ENCODE measurements around the gene TNFRSF9. TPM values are rescaled to one million over a fixed set of nuclear protein-coding genes. Genes with fewer than 3 reads are reported as not detected.

The TNFRSF9 gene
- total RNA-seq, 4 donors from 2014 or later: 0.48 TPM; not detected in 3

- TF ChIP-seq EP300 (IDR thresholded peaks at IDR 0.05; ENCODE audit: low read depth) (no peak), POLR2AphosphoS5 (IDR thresholded peaks at IDR 0.05) (no peak), POLR2A (IDR thresholded peaks at IDR 0.05) (no peak), CTCF (IDR thresholded peaks at IDR 0.05) (no peak)
- Histone ChIP-seq H3K4me1 (peaks cover 0 to 4% (median 0%) of the 10 kb centered on the region in 4 donors), H3K4me3 (no peak overlapping the region), H3K27me3 (peaks cover 18% of the 10 kb centered on the region), H3K36me3 (no peaks in the 10 kb centered on the region), H3K27ac (no peak overlapping the region), H3K9me3 (no peaks in the 10 kb centered on the region)
- DNase-seq: no peak
- in situ Hi-C loops (cut with MboI; ENCODE audit: low pct_ligation_motif_present in 1 of 4, low pct_unique_long_range_greater_than_20kb in 1 of 4, low sequenced_read_pairs in 3 of 4): no loop called here
- 80 to 82% methylated on average over 9 of the region's 9 CpGs for WGBS, 2 donors (ENCODE audit: low coverage in 1 of 2)
- intact Hi-C loops (cut with DNase I; ENCODE audit: low total_unique reads): no loop called here
Observed at GRCh38 chr1:7888248-7889081, 52.2 kb downstream of the TNFRSF9 start.

- in situ Hi-C loops (cut with MboI; ENCODE audit: low pct_ligation_motif_present in 1 of 4, low pct_unique_long_range_greater_than_20kb in 1 of 4, low sequenced_read_pairs in 3 of 4): no loop called here
- Histone ChIP-seq H3K9me3 (no peaks in the 10 kb centered on the region), H3K27me3 (peaks cover 18% of the 10 kb centered on the region), H3K27ac (no peak overlapping the region), H3K4me3 (no peak overlapping the region), H3K4me1 (peaks cover 0 to 4% (median 0%) of the 10 kb centered on the region in 4 donors), H3K36me3 (no peaks in the 10 kb centered on the region)
- intact Hi-C loops (cut with DNase I; ENCODE audit: low total_unique reads): no loop called here
- 57 to 63% methylated on average over 7 of the region's 7 CpGs for WGBS, 2 donors (ENCODE audit: low coverage in 1 of 2)
- no peak for TF ChIP-seq CTCF (IDR thresholded peaks at IDR 0.05)
- TF ChIP-seq POLR2A (IDR thresholded peaks at IDR 0.05): no peak
- no peak for TF ChIP-seq EP300 (IDR thresholded peaks at IDR 0.05; ENCODE audit: low read depth)
- TF ChIP-seq POLR2AphosphoS5 (IDR thresholded peaks at IDR 0.05): no peak
- DNase-seq: no peak
Observed at GRCh38 chr1:7886405-7886745, 54.3 kb downstream of the TNFRSF9 start.

- H3K4me1 ChIP-seq: peaks cover 0 to 4% (median 0%) of the 10 kb centered on the region in 4 donors
- TF ChIP-seq CTCF (IDR thresholded peaks at IDR 0.05) (no peak), EP300 (IDR thresholded peaks at IDR 0.05; ENCODE audit: low read depth) (no peak), POLR2AphosphoS5 (IDR thresholded peaks at IDR 0.05) (no peak), POLR2A (IDR thresholded peaks at IDR 0.05) (no peak)
- H3K4me3 ChIP-seq: no peak overlapping the region
- peaks cover 18% of the 10 kb centered on the region for H3K27me3 ChIP-seq
- WGBS, 2 donors (ENCODE audit: low coverage in 1 of 2): 20 to 28% methylated on average over 1 to 26 of the region's 27 CpGs
- peak; percentile 92 for DNase-seq
- H3K36me3 ChIP-seq: no peaks in the 10 kb centered on the region
- in situ Hi-C loops (cut with MboI; ENCODE audit: low pct_ligation_motif_present in 1 of 4, low pct_unique_long_range_greater_than_20kb in 1 of 4, low sequenced_read_pairs in 3 of 4) (no loop called here), intact Hi-C loops (cut with DNase I; ENCODE audit: low total_unique reads) (no loop called here)
- H3K9me3 ChIP-seq: no peaks in the 10 kb centered on the region
- H3K27ac ChIP-seq: no peak overlapping the region
Observed at GRCh38 chr1:7885513-7886404, 54.9 kb downstream of the TNFRSF9 start.

GRCh38 chr1:7884757-7885156 is 55.9 kb downstream of the TNFRSF9 start:
- Histone ChIP-seq H3K36me3 (no peaks in the 10 kb centered on the region), H3K4me1 (peaks cover 0 to 4% (median 0%) of the 10 kb centered on the region in 4 donors), H3K27ac (no peak overlapping the region), H3K27me3 (peaks cover 15% of the 10 kb centered on the region), H3K4me3 (no peak overlapping the region), H3K9me3 (no peaks in the 10 kb centered on the region)
- intact Hi-C loops (cut with DNase I; ENCODE audit: low total_unique reads): no loop called here
- WGBS, 2 donors (ENCODE audit: low coverage in 1 of 2): 93 to 94% methylated on average over 1 of the region's 1 CpG
- DNase-seq: no peak
- TF ChIP-seq CTCF (IDR thresholded peaks at IDR 0.05): no peak
- TF ChIP-seq EP300 (IDR thresholded peaks at IDR 0.05; ENCODE audit: low read depth): no peak
- TF ChIP-seq POLR2A (IDR thresholded peaks at IDR 0.05): no peak
- TF ChIP-seq POLR2AphosphoS5 (IDR thresholded peaks at IDR 0.05): no peak
- in situ Hi-C loops (cut with MboI; ENCODE audit: low pct_ligation_motif_present in 1 of 4, low pct_unique_long_range_greater_than_20kb in 1 of 4, low sequenced_read_pairs in 3 of 4): no loop called here

All from transverse colon (tissue), 4 donors.